ENCODE measurements around the gene PCYOX1L. TPM values are rescaled to one million over a fixed set of nuclear protein-coding genes. Genes with fewer than 3 reads are reported as not detected.

The PCYOX1L gene
- total RNA-seq, 2 experiments from 2014 or later = 32.4 to 35.7 TPM

DNA sequence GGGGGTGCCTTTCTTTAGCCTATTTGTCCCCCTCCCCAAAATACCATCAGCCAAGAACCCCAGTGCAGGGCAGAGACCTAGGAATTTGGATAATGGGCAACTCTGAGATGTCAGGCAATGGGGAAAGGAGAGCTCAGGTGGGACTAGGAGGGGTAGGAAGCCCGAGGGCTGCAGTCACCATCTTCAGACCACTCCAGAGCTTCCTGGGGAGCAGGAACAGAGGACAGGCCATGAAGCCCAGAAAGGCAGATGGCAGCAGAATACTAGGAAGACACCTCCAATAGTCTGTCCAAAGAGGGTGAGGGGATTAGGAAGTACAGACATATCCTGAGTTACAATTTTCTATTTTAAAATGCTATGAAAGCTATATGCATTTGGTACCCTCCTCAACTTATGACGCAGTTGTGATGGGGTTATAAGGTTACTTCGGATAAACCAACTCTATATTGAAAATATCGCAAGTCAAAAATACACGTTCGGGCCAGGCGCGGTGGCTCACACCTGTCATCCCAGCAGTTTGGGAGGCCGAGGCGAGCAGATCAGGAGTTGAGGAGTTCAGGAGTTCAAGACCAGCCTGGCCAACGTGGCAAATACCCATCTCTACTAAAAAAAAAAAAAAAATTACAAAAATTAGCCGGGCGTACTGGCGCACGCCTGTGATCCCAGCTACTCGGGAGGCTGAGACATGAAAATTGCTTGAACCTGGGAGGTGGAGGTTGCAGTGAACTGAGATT, 55.8 kb downstream of the PCYOX1L start:
- POLR2A ChIA-PET = no interaction called here
- ATAC-seq (ENCODE audit: low read depth) = no peak
- no peaks in the 10 kb centered on the region for H3K4me1 Mint-ChIP-seq
- no peaks in the 10 kb centered on the region for H3K9me3 Mint-ChIP-seq
- H3K36me3 Mint-ChIP-seq = no peaks in the 10 kb centered on the region
- no peaks in the 10 kb centered on the region for H3K27me3 Mint-ChIP-seq
- DNase-seq = no peak
- H3K4me3 Mint-ChIP-seq = no peak overlapping the region
- H3K27ac Mint-ChIP-seq = no peak overlapping the region

- no peaks in the 10 kb centered on the region for H3K27me3 Mint-ChIP-seq
- POLR2A ChIA-PET = no interaction called here
- H3K4me3 Mint-ChIP-seq = no peak overlapping the region
- DNase-seq = no peak
- ATAC-seq (ENCODE audit: low read depth) = no peak
- no peaks in the 10 kb centered on the region for H3K36me3 Mint-ChIP-seq
- H3K4me1 Mint-ChIP-seq = no peaks in the 10 kb centered on the region
- H3K27ac Mint-ChIP-seq = no peak overlapping the region
- no peaks in the 10 kb centered on the region for H3K9me3 Mint-ChIP-seq
Measured at GRCh38 chr5:149414405-149415065, 56.7 kb downstream of the PCYOX1L start.

- H3K9me3 Mint-ChIP-seq = no peaks in the 10 kb centered on the region
- ATAC-seq (ENCODE audit: low read depth) (no peak), DNase-seq (no peak)
- H3K4me1 Mint-ChIP-seq = no peaks in the 10 kb centered on the region
- POLR2A ChIA-PET = no interaction called here
- H3K4me3 Mint-ChIP-seq = no peak overlapping the region
- H3K36me3 Mint-ChIP-seq = no peaks in the 10 kb centered on the region
- H3K27me3 Mint-ChIP-seq = no peaks in the 10 kb centered on the region
- no peak overlapping the region for H3K27ac Mint-ChIP-seq
Measured at GRCh38 chr5:149415066-149415967, 57.5 kb downstream of the PCYOX1L start.

GRCh38 chr5:149416987-149417710, 59.3 kb downstream of the PCYOX1L start:
- no peaks in the 10 kb centered on the region for H3K36me3 Mint-ChIP-seq
- H3K27ac Mint-ChIP-seq = no peak overlapping the region
- peaks cover 2% of the 10 kb centered on the region for H3K4me1 Mint-ChIP-seq
- no peaks in the 10 kb centered on the region for H3K9me3 Mint-ChIP-seq
- H3K27me3 Mint-ChIP-seq = no peaks in the 10 kb centered on the region
- POLR2A ChIA-PET = no interaction called here
- H3K4me3 Mint-ChIP-seq = no peak overlapping the region
- ATAC-seq (ENCODE audit: low read depth) = no peak
- DNase-seq = no peak

- DNase-seq = no peak
- H3K36me3 Mint-ChIP-seq = no peaks in the 10 kb centered on the region
- H3K27me3 Mint-ChIP-seq = no peaks in the 10 kb centered on the region
- H3K4me1 Mint-ChIP-seq = peaks cover 3% of the 10 kb centered on the region
- POLR2A ChIA-PET = no interaction called here
- ATAC-seq (ENCODE audit: low read depth) = no peak
- H3K27ac Mint-ChIP-seq = no peak overlapping the region
- H3K4me3 Mint-ChIP-seq = no peak overlapping the region
- H3K9me3 Mint-ChIP-seq = no peaks in the 10 kb centered on the region
Measured at GRCh38 chr5:149417711-149418368, 60.0 kb downstream of the PCYOX1L start.

DNA sequence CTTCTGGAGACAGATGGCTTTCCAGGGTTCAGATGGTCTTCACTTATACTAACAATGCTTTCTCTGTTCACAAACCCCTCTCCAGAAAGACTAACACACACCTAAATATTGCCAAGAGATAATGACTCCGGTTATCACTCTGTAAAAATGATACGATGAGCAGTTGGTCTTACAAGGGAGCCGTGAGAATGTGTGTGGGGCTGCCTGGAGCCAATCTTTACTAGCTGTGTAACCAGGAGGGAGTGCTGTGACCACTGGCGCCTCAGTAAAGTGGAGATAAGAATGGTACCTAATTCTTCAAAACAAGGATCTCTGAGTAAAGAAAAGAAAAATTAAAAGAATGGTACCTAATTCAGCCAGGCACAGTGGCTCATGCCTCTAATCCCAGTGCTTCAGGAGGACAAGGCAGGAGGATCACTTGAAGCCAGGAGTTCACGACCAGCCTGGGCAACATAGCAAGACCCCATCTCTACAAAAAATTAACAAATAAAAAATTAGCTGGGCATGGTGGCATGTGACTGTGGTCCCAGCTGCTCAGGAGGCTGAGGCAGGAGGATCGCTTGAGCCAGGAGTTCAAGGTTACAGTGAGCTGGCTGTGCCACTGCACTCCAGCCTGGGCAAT, 61.2 kb downstream of the PCYOX1L start:
- Mint-ChIP-seq H3K4me3 (no peak overlapping the region), H3K27ac (no peak overlapping the region), H3K36me3 (no peaks in the 10 kb centered on the region), H3K27me3 (no peaks in the 10 kb centered on the region), H3K4me1 (peaks cover 6% of the 10 kb centered on the region), H3K9me3 (no peaks in the 10 kb centered on the region)
- ATAC-seq (ENCODE audit: low read depth) (no peak), DNase-seq (no peak)
- POLR2A ChIA-PET = interaction anchor here (0.6 kb wide), 1 partner anchor 895 kb away, joined by 3 read pairs; no protein-coding TSS in a partner anchor

Other genes with a start within 250 kb of the PCYOX1L start
- not detected for gene ABLIM3, start 216.6 kb upstream of the PCYOX1L start, total RNA-seq
- under 1 TPM; 0.09 to 0.17 TPM for gene AFAP1L1, start 86.2 kb upstream of the PCYOX1L start, total RNA-seq
- 10 to 100 TPM; 26.1 to 29.7 TPM for gene GRPEL2, start 12.5 kb upstream of the PCYOX1L start, total RNA-seq
- not detected for gene IL17B, start 21.2 kb downstream of the PCYOX1L start, total RNA-seq
- gene CSNK1A1, start 193.4 kb downstream of the PCYOX1L start, total RNA-seq = 100 to 1,000 TPM; 176 to 191 TPM
- under 1 TPM; 0.82 to 0.83 TPM for gene ARHGEF37, start 223.5 kb downstream of the PCYOX1L start, total RNA-seq